ENCODE data around the gene HPS3. TPM values are rescaled to one million over a fixed set of nuclear protein-coding genes. Genes with fewer than 3 reads are reported as not detected.
"Not testable (repeated sequence)": the region's sequence is repeated elsewhere in the genome, so short reads cannot be mapped to it uniquely, and the experiment has no call there.

Gene HPS3
- total RNA-seq, 1 donor, result 15.8 TPM

- not testable (repeated sequence) for H3K4me1 ChIP-seq (ENCODE audit: insufficient read depth, low read length); H3K9me3 ChIP-seq (ENCODE audit: low read depth, low read length); H3K27me3 ChIP-seq (ENCODE audit: insufficient read depth, low read length); H3K4me3 ChIP-seq (ENCODE audit: low read length)
Observed at GRCh38 chr3:149219380-149220121, 90.1 kb downstream of the HPS3 start.

DNA sequence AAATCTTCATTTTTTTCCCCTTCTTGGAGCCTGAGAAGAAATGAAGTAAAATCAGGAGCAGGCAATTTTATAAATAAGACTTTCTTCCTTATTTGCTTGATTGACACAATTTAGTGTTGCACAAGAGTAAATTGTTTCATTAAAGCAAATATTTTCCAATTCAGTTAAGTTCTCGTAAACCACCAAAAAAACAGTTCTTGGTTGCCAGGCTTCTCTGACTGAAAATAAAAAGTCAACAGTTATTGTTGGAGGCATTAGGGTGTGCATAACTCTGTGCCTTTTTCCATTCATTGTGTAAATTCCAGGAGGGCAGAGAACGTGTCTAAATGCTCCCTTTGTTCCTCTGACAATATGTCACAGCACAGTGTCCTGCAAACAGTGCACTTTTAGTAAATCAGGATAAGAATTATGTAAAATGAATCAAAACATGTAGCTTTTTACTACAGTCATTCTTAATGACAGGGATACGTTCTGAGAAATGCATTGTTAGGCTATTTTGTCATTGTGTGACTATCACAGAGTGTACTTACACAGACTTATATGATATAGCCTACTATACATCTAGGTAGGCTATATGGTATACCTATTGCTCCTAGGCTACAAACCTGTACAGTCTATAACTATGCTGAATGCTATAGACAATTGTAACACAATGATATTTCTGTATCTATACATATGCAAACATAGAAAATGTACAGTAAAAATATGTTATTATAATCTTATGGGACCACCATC is 92.5 kb downstream of the HPS3 start, which contains the start of gene CP:
CP (minus strand) TSS at position 47 of the 735 bp plus-strand sequence; CDS start at position 10, 37 bp downstream.
- peaks cover 17% of the 10 kb centered on the region for H3K4me1 ChIP-seq (ENCODE audit: insufficient read depth, low read length)
- no peak within 1 kb of the TSS for H3K4me3 ChIP-seq (ENCODE audit: low read length)
- H3K27me3 ChIP-seq (ENCODE audit: insufficient read depth, low read length), result no peaks in the 10 kb centered on the region
- H3K9me3 ChIP-seq (ENCODE audit: low read depth, low read length), result no peaks in the 10 kb centered on the region

Other genes starting within 250 kb of the HPS3 start
- 33.4 TPM for gene GYG1, start 138.1 kb upstream of the HPS3 start, total RNA-seq
- gene HLTF, start 43.1 kb upstream of the HPS3 start, total RNA-seq, result 3.5 TPM
- 0.21 TPM for gene CP, start 92.2 kb downstream of the HPS3 start, total RNA-seq
- under 0.01 TPM for gene TM4SF18, start 204.0 kb downstream of the HPS3 start, total RNA-seq
- gene TM4SF1, start 248.0 kb downstream of the HPS3 start, total RNA-seq, result 0.84 TPM

Measured in mononuclear cell (primary cell).